Upper lobe of left lung (tissue), 6 donors: Measurements from ENCODE around the gene MBD3. TPM values are rescaled to one million over a fixed set of nuclear protein-coding genes. Genes with fewer than 3 reads are reported as not detected.
A peak's percentile ranks its signal among the peaks of the same experiment; 100 is the strongest.

ENCODE experiments used
- ATAC-seq, 2 donors: fragments of 200-7000 bp; cut with Tn5 transposase; one replicate each; pipeline ENCODE4 v1.9.1; 2022; ENCODE audit warnings: mild to moderate bottlenecking in 2 of 2, moderate library complexity in 2 of 2; ENCODE audit not compliant: low FRiP score in 2 of 2
- DNase-seq, 2 donors: peaks; one replicate each; pipeline ENCODE4 v3.0.0-alpha.2; 2019 to 2020
- H3K27ac ChIP-seq, 4 donors: fragments of 200-600 bp; sonication (generic); one replicate each; pipeline ENCODE4 v1.5.1; 2016 to 2019
- H3K27me3 ChIP-seq, 4 donors: fragments of 200-600 bp; sonication (generic); one replicate each; pipeline ENCODE4 v1.5.1; 2017 to 2019
- H3K36me3 ChIP-seq, 4 donors: fragments of 200-600 bp; sonication (generic); one replicate each; pipeline ENCODE4 v1.5.1; 2016 to 2019
- H3K4me1 ChIP-seq, 4 donors: fragments of 200-600 bp; sonication (generic); one replicate each; pipeline ENCODE4 v1.5.1; 2018 to 2019
- H3K4me3 ChIP-seq, 4 donors: fragments of 200-600 bp; sonication (generic); one replicate each; pipeline ENCODE4 v1.5.1; 2017 to 2019; ENCODE audit warnings: mild to moderate bottlenecking in 2 of 4, moderate library complexity in 1 of 4
- H3K9me3 ChIP-seq, 4 donors: fragments of 200-600 bp; sonication (generic); one replicate each; pipeline ENCODE4 v1.5.1; 2018 to 2019
- EP300 ChIP-seq, 4 donors: sonication (generic); formaldehyde crosslinking; IDR thresholded peaks; one replicate each; pipeline ENCODE4 v1.5.1; 2017; ENCODE audit warnings: antibody characterized with exemption in 4 of 4, control low read depth in 2 of 4
- POLR2A ChIP-seq, 4 donors: fragments of 450-650 bp; IDR thresholded peaks; one replicate each; pipeline ENCODE4 v1.5.1; 2016 to 2017; ENCODE audit warnings: antibody characterized with exemption in 4 of 4, mild to moderate bottlenecking in 2 of 4
- POLR2AphosphoS5 ChIP-seq, 2 donors: sonication (generic); formaldehyde crosslinking; IDR thresholded peaks; one replicate each; pipeline ENCODE4 v1.5.1; 2017; ENCODE audit warnings: antibody characterized with exemption in 2 of 2
- WGBS, 2 donors: methylation state at CpG; one replicate each; pipeline ENCODE4 v1.1.5; 2017 to 2018; 5-methylcytosine and 5-hydroxymethylcytosine counted together
- total RNA-seq, 6 donors: library from RNA; depleted of rRNA in 4 of 6; stranded (reverse); fragments of >200 nt in 4 of 6; gene quantifications; one replicate each; pipeline versions ENCODE4 v1.1.0 to v1.2.1, GENCODE V29; 2016 to 2021
- TF ChIP-seq, protein P1 (sequence below), 6 experiments: fragments of 450-650 bp in 4 of 6; fragments of 200-600 bp in 2 of 6; sonication (generic) in 2 of 6; IDR thresholded peaks; one replicate each; pipeline ENCODE4 v1.5.1; 2016 to 2019; ENCODE audit warnings: antibody characterized with exemption in 6 of 6
- donor health status: DM: no; HTN: no; CAD: no; lungs with moderate emphysema.
- donor health status: DM: no; HTN: yes; CAD: no; lungs with severe emphysema.

The MBD3 gene
- total RNA-seq, 6 donors from 2014 or later = 65.1 to 158 (median 107) TPM

DNA sequence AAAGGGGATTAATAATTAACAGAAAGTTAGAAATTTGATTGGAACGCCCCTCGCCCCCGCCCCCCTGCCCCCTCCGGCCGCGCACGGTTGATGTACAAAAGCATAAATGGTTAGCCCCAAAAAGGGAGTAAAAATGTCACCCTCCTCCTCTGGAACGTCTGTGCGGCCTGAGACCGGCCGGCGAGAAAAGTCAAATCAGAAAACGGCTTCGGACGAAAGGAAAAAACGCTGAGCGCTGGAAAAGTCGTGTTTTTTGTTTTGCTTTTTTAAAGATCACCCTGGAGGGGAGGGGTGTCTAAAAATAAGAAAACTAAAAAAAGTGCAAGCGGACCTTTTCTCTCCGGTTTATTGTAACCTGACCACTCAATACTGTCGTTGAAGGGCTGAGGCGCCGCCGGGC, 37.7 kb downstream of the MBD3 start:
- H3K36me3 ChIP-seq = peaks cover 0 to 17% (median 7%) of the 10 kb centered on the region in 4 donors
- TF ChIP-seq POLR2AphosphoS5 (IDR thresholded peaks at IDR 0.05) (no peak), POLR2A (IDR thresholded peaks at IDR 0.05) (no peak), EP300 (IDR thresholded peaks at IDR 0.05) (no peak)
- TF ChIP-seq, protein P1, sequence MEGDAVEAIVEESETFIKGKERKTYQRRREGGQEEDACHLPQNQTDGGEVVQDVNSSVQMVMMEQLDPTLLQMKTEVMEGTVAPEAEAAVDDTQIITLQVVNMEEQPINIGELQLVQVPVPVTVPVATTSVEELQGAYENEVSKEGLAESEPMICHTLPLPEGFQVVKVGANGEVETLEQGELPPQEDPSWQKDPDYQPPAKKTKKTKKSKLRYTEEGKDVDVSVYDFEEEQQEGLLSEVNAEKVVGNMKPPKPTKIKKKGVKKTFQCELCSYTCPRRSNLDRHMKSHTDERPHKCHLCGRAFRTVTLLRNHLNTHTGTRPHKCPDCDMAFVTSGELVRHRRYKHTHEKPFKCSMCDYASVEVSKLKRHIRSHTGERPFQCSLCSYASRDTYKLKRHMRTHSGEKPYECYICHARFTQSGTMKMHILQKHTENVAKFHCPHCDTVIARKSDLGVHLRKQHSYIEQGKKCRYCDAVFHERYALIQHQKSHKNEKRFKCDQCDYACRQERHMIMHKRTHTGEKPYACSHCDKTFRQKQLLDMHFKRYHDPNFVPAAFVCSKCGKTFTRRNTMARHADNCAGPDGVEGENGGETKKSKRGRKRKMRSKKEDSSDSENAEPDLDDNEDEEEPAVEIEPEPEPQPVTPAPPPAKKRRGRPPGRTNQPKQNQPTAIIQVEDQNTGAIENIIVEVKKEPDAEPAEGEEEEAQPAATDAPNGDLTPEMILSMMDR (IDR thresholded peaks at IDR 0.05) = no peak
- ATAC-seq (no peak), DNase-seq (no peak)
- no peaks in the 10 kb centered on the region for H3K4me1 ChIP-seq
- H3K27ac ChIP-seq = no peak overlapping the region
- H3K27me3 ChIP-seq = no peaks in the 10 kb centered on the region
- H3K4me3 ChIP-seq = no peak overlapping the region
- WGBS, 2 donors = 92 to 93% methylated on average over 24 of the region's 24 CpGs
- H3K9me3 ChIP-seq = no peaks in the 10 kb centered on the region

DNA sequence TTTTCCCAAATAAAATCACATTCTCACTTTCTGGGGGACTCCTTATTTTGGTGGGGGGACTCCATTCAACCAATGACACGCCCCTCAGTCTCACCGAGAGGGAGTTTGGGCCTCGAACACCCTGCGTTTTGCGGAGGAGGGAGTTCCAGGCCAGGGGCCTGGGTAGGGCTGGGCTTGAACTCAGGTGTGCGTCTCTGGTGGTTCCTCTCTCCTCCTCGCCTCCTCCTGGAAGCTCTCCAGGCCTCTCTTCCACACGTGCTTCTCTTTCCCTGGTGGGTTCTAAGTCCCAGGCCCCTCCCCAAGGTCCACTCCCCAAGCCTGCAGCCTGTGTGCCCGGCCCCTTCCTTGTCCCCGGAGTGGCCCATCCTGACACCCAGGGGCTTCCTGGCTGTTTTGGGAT, 39.2 kb downstream of the MBD3 start:
- Histone ChIP-seq H3K9me3 (no peaks in the 10 kb centered on the region), H3K27me3 (no peaks in the 10 kb centered on the region), H3K4me3 (no peak overlapping the region), H3K27ac (no peak overlapping the region), H3K36me3 (peaks cover 0 to 17% (median 7%) of the 10 kb centered on the region in 4 donors), H3K4me1 (no peaks in the 10 kb centered on the region)
- DNase-seq (no peak), ATAC-seq (no peak)
- TF ChIP-seq, protein P1 (IDR thresholded peaks at IDR 0.05) = no peak
- TF ChIP-seq EP300 (IDR thresholded peaks at IDR 0.05) (no peak), POLR2A (IDR thresholded peaks at IDR 0.05) (no peak), POLR2AphosphoS5 (IDR thresholded peaks at IDR 0.05) (no peak)
- 83 to 86% methylated on average over 10 of the region's 10 CpGs for WGBS, 2 donors

DNA sequence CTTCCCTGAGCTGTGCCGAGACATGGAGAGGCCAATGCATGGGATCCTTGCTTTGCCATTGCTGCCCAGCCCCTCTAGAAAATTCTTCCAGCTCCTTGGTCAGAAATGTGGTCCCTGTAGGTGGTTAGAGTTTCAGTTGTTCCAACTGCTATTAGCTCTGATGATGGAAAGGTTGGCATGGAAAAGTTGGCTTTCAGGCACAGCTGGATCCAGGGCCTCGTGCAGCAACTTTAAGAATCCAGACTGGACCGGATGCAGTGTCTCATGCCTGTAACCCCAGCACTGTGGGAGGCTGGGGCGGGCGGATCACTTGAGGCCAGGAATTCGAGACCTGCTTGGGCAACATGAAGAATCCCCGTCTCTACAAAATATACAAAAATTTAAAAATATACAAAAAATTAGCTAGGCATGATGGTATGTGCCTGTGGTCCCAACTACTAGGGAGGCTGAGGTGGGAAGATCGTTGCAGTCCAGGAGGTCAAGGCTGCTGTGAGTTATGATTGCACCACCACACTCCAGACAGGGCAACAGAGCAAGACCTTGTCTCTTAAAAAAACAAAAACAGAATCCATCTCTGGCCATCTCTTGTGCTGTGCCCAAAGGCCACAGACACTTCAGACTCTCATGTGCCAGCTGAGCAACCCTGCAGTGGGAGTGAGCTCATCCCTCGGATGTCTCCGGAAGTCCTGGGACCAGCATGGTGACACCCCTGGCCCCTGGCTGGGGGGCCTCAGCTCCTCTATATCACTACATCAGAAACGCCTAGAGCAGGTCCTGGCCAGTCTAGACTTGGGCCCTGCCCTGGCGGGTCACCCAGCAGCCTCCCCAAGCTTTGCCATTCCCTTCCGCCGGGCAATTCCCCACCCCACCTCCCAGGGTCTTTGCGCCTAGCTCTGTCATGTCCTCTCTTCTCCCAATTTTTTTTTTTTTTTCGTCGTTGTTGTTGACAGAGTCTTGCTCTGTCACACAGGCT, 41.3 kb downstream of the MBD3 start:
- 82 to 88% methylated on average over 16 of the region's 17 CpGs for WGBS, 2 donors

DNA sequence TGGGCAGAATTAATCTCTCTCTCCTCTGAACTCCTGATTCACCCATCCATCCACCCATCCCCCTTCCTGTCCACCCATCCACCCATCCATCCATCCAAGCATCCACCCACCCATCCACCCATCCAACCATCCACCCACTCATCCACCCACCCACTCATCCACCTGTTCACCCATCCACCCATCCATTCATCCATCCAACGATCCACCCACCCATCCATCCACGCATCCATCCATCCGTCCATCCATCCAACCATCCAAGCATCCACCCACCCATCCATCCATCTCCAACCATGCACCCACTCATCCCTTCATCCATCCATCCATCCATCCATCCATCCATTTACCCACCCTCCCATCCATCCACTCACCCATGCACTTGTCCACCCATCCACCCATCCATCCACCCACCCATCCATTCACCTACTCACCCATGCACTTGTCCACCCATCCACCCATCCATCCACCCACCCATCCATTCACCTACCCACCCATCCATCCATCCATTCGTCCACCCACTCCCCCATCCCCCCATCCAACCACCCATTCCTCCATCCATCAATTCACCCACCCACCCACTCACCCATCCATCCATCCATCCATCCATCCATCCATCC, 43.2 kb downstream of the MBD3 start:
- Histone ChIP-seq H3K27ac (no peak overlapping the region), H3K36me3 (no peaks in the 10 kb centered on the region), H3K9me3 (no peaks in the 10 kb centered on the region), H3K4me1 (peaks cover 0 to 7% (median 5%) of the 10 kb centered on the region in 4 donors), H3K4me3 (no peak overlapping the region), H3K27me3 (no peaks in the 10 kb centered on the region)
- ATAC-seq (no peak), DNase-seq (no peak)
- TF ChIP-seq EP300 (IDR thresholded peaks at IDR 0.05) = no peak
- TF ChIP-seq, protein P1 (IDR thresholded peaks at IDR 0.05) = no peak
- no peak for TF ChIP-seq POLR2A (IDR thresholded peaks at IDR 0.05)
- no peak for TF ChIP-seq POLR2AphosphoS5 (IDR thresholded peaks at IDR 0.05)
- 84 to 90% methylated on average over 4 of the region's 4 CpGs for WGBS, 2 donors

More for the DNA sequence above, 41.3 kb downstream of the MBD3 start:
- no peak overlapping the region for H3K27ac ChIP-seq
- peaks cover 0 to 11% (median 5%) of the 10 kb centered on the region in 4 donors for H3K36me3 ChIP-seq
- H3K9me3 ChIP-seq = no peaks in the 10 kb centered on the region
- H3K4me3 ChIP-seq = no peak overlapping the region
- H3K4me1 ChIP-seq = peaks cover 0 to 2% (median under 1%) of the 10 kb centered on the region in 4 donors
- H3K27me3 ChIP-seq = no peaks in the 10 kb centered on the region
- TF ChIP-seq POLR2AphosphoS5 (IDR thresholded peaks at IDR 0.05) (no peak), EP300 (IDR thresholded peaks at IDR 0.05) (no peak), POLR2A (IDR thresholded peaks at IDR 0.05) (no peak)
- TF ChIP-seq, protein P1 (IDR thresholded peaks at IDR 0.05) = no peak
- ATAC-seq (peak in 1 of 2 donors; percentile 58), DNase-seq (no peak)
